ENCODE measurements around the gene PRSS38.

The PRSS38 gene

DNA sequence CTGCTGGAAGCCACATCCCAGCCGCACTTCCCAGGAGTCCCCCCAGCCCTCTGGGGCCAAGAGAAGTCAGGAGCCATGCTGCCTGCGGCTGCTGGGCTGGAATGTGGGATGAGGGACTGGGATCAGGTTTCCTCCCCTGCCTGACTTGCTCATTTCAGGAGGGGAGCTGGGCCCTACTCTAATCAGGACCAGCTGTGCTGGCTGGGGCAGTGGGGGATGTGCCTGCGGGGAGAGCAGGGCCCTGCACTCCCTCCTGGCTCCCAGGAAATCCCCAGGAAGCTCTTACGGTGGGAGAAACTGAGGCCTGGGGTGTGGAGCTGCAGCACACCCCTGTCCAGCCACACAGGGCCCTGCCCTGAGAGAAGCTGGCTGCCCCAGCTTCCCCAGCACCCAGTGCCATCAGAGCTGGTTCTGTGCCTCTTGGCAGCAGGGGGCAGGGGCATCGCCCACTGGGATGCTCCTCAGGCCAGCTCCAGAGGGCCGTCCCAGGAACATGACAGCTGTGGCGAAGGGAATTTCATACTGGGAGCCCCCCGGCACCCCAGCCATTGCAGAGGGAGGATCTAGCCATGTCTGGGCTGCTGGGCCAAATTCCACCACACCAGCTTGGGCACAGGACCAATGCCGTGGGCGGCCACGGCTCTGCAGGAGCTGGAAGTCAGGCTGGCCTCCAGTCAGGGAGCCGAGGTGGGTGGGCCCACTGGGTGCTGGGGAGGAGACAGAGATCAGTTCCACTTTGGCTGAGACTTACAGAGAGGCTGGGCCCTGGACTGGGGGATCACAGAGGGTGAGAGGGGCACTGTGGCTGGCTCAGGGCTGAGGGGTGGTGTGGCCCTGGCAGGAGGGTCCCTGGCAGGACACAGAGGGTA lies 21.3 kb upstream of the PRSS38 start:
- DNase-seq, result no peak

DNA sequence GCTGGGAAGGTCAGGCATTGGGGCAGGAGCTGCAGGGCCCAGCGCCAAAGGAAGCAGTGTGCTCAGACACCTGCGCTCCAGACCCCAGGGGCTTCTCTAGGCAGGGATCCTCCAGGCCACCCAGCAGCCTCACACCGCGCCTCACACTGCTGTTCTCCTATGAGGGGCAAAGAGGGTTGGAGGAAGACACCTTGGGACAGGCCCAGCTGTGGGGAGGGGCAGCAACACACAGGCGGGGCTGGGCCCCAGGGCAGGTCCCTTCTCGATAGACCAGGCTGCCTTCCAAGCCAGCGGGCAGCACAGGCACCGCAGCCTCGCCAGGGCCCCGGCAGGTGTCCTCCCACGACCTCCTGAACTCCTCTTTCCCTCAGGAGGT lies 20.7 kb upstream of the PRSS38 start:
- peak in 1 of 2 experiments; percentile 14 for DNase-seq

- DNase-seq, result no peak
These were observed 19.7 kb upstream of the PRSS38 start for GRCh38 chr1:227795732-227796131.

- DNase-seq, result no peak
These were observed 19.0 kb upstream of the PRSS38 start for GRCh38 chr1:227796359-227796915.

DNA sequence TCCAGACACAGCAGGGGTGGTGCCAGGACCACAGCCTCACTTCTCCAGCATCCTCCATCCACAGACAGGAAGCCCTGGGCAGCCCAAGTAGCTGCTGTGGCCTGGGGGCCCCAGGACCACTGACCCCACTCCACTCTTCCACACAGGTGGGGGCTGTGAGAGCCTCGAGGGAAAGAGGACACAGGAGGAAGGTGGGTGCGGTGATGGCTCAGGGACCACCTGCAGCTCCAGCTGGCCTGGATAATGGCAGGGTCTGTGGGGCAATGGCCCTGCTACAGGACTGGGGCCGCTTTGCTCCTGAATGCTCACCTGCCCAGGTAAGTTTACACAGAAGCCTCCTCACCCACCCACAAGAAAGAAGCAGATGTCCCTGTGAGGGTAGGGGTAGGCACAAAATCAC lies 18.3 kb upstream of the PRSS38 start:
- DNase-seq, result no peak

DNA sequence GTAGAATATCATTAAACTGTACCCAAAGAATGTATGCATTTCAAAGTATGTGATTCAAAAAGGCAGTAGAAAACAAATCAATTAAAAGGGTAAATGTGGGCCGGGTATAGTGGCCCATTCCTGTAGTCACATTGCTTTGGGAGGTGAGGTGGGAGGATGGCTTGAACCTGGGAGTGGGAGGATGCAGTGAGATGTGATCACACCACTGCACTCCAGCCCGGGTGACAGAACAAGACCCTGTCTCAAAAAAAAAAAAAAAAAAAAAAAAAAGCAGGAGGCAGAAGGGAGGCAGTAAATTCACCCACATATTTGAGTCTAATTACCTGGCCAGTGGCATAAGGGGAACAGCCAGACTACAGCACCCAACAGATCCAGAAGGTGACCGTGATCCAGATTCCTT lies 17.9 kb upstream of the PRSS38 start:
- no peak for DNase-seq

- no peak for DNase-seq
These were observed 17.2 kb upstream of the PRSS38 start for GRCh38 chr1:227798078-227798802.

DNA sequence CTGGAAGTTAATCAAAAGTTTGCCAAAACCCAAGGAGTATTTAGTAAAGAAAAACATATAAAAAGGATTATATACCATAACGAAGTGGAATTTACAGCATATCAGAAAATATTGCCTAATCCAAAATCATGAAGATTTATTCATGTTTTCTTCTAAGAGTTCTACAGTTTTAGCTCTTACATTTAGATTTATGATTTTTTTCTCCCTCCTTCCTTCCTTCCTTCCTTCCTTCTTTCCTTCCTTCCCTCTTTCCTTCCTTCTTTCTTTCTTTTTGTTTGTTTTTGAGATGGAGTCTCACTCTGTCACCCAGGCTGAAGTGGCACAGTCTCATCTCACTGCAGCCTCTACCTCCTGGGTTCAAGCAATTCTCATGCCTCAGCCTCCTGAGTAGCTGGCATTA lies 15.7 kb upstream of the PRSS38 start:
- DNase-seq, result no peak

DNA sequence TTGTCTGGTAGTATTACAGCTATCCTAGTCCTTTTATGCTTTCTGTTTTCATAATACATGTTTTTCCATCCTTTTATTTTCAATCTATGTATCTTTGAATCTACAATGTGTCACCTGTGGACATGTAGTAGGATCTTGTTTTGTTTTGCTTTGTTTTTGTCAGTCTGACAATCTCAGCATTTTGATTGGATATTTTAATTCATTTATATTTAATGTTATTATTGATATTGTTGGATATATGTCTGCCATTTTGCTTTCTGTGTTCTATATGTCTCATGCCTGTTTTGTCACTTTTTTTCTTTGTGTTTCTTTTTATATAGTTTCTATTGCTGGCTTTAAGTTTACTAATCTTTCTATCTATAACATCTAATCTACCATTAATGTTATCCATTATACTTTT lies 11.5 kb upstream of the PRSS38 start:
- no peak for DNase-seq

DNA sequence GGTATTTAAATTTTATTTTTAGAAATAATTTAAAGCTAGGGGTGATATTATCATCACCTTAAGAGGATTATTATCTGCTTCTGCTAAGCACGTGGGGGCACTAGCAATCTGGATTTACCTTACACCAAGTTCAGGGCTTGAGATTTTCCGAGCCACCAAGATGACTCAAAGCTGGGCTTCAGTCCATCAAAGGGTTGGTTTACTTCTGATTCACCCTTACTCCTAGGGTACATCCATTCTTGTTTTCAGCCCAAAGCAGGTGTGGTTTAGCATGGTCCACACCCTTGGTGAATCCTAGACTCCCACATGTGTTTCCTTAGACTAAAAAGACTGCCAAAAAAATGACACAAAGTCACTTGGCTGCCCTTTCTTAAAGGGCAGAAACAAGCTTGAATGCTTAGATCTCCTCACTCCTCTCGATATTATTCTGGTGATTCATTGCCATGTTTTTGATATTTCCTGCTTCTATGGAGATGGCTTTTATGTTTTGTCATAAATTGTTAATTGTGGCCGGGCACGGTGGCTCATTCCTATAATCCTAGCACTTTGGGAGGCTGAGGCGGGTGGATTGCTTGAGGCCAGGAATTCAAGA lies 9.8 kb upstream of the PRSS38 start:
- no peak for DNase-seq

DNA sequence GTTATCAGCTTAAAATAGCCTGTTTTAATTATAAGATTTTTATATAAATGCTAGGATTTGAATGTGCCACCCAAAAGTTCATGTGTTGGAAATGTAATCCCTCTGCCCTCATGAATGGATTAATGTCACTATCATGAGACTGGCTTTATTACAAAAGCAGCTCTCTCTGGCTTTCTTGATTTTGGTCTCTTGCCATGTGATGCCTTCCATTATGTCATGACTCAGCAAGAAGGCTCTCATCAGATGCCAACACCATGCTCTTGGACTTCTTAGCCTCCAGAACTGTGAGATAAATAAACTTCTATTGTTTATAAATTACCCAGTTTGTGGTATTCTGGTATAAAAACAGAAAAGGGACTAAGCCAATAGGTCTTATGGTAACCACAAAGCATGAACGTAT lies 6.9 kb upstream of the PRSS38 start:
- no peak for DNase-seq

DNA sequence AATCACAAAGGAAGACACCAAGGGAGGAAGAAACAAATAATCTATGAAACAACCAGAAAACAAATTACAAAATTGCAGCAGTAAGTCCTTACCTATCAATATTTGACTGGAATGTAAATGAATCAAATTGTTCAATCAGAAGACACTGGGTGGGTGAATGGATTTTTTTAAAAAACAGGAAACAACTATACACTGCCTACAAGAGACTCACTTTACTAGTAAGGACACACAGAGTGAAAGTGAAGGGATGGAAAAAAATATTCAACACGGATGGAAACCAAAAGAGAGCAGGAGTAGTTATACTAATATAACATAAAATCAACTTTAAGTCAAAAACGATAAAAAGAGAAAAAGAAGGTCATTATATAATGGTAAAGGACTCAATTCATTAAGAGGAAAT lies 6.4 kb upstream of the PRSS38 start:
- DNase-seq, result no peak

- DNase-seq, result no peak
These were observed 1.5 kb upstream of the PRSS38 start for GRCh38 chr1:227813962-227814361.

- no peak for DNase-seq
These were observed 1.4 kb downstream of the PRSS38 start for GRCh38 chr1:227816750-227817446.

- DNase-seq, result no peak
These were observed 8.1 kb downstream of the PRSS38 start for GRCh38 chr1:227823537-227823936.

GRCh38 chr1:227824204-227824603 lies 8.7 kb downstream of the PRSS38 start:
- DNase-seq, result no peak

DNA sequence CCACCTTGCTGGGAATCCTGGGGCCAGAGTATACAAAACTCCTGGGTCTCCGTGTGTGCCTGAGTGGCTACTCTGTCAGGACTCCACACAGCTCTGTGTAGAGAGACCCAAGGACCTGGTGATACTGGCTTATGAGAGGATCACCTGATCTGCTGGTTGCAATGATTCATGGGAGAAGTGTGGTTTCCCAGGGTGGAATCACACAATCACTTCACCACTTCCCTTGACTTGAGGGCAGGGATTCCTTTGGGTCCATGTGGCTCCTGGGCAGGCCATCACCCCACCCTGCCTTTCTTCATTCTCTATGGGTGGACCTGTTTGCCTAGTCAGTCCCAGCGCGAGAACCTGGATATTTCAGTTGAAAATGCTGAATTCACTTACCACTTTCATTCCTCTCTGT lies 13.3 kb downstream of the PRSS38 start:
- DNase-seq, result no peak

GRCh38 chr1:227838181-227838580 lies 22.7 kb downstream of the PRSS38 start:
- no peak for DNase-seq

- DNase-seq, result no peak
These were observed 25.6 kb downstream of the PRSS38 start for GRCh38 chr1:227841096-227841495.

DNA sequence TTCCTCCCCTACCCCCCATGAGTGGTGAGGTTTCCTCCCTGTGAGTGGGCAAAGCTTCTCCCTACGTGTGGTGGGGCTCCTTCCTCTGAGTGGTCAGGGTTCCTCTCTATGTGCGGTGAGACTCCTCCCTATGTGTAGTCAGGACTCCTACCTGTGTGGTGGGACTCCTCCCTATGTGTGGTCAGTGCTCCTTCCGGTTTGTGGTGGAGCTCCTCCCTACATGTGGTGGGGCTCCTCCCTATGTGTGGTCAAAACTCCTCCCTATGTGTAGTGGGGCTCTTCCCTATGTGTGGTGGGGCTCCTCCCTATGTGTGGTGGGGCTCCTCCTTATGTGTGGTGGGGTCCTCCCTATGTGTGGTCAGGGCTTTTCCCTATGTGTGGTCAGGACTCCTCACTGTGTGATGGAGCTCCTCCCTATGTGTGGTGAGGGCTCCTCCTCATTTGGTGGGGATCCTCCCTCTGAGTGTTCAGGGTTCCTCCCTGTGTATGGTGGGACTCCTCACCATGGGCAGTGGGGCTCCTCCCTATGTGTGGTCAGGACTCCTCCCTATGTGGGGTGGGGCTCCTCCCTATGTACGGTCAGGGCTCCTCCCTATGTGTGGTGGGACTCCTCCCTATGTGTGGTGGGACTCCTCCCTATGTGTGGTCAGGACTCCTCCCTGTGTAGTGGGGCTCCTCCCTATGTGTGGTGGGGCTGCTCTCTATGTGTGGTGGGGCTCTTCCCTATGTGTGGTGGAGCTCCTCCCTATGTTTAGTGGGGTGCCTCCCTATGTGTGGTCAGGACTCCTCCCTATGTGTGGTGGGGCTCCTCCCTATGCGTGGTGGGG lies 29.1 kb downstream of the PRSS38 start:
- no peak for DNase-seq

DNA sequence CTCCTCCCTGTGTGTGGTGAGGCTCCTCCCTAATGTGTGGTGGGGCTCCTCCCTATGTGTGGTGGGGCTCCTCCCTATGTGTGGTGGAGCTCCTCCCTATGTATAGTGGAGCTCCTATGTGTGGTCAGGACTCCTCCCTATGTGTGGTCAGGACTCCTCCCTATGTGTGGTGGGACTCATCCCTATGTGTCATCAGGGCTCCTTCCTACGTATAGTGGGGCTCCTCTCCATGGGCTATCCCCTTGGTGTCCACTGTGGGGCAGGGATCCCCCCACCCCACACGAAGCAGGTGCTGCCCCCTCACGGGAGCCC lies 29.6 kb downstream of the PRSS38 start:
- no peak for DNase-seq

- DNase-seq, result no peak
These were observed 30.0 kb downstream of the PRSS38 start for GRCh38 chr1:227845519-227845918.
